Endodermal cell (in vitro differentiated cells): Measurements from ENCODE around the gene PFDN1. TPM values are rescaled to one million over a fixed set of nuclear protein-coding genes. Genes with fewer than 3 reads are reported as not detected.

Source experiments
- DNase-seq: peaks from one replicate; pipeline ENCODE4 v3.0.0-alpha.2; 2017
- H3K27ac ChIP-seq: 2 replicates; pipeline ENCODE4 v1.5.1; 2013; ENCODE audit warnings: mild to moderate bottlenecking, low read depth, low read length, moderate library complexity
- H3K27me3 ChIP-seq: 2 replicates; pipeline ENCODE4 v1.6.1; 2013; ENCODE audit warnings: mild to moderate bottlenecking, low read length, moderate library complexity; ENCODE audit not compliant: insufficient read depth, control insufficient read depth, poor library complexity, severe bottlenecking
- H3K36me3 ChIP-seq: 2 replicates; pipeline ENCODE4 v1.7.0; 2013; ENCODE audit warnings: mild to moderate bottlenecking, low read length, moderate library complexity; ENCODE audit not compliant: control insufficient read depth, insufficient read depth
- H3K4me1 ChIP-seq: one replicate; pipeline ENCODE4 v1.7.0; 2013; ENCODE audit warnings: low read length; ENCODE audit not compliant: control insufficient read depth, insufficient read depth
- H3K4me3 ChIP-seq: 2 replicates; pipeline ENCODE4 v1.5.1; 2013; ENCODE audit warnings: mild to moderate bottlenecking, low read length, moderate library complexity
- H3K9ac ChIP-seq: 2 replicates; pipeline ENCODE4 v1.6.1; 2013; ENCODE audit warnings: mild to moderate bottlenecking, low read length, moderate library complexity; ENCODE audit not compliant: poor library complexity, severe bottlenecking; ENCODE audit errors: extremely low read depth
- H3K9me3 ChIP-seq: 2 replicates; pipeline ENCODE4 v1.6.1; 2013; ENCODE audit warnings: mild to moderate bottlenecking, low read length, moderate library complexity; ENCODE audit not compliant: control insufficient read depth
- H3K27ac Mint-ChIP-seq: 2 replicates; pipeline ENCODE4 v1.8.0; 2020; ENCODE audit warnings: mixed read lengths
- H3K27me3 Mint-ChIP-seq: 2 replicates; pipeline ENCODE4 v1.8.0; 2021; ENCODE audit warnings: mild to moderate bottlenecking, mixed read lengths; ENCODE audit not compliant: insufficient read depth
- H3K36me3 Mint-ChIP-seq: 2 replicates; pipeline ENCODE4 v1.8.0; 2020; ENCODE audit warnings: low read depth, mixed read lengths
- H3K4me1 Mint-ChIP-seq: 2 replicates; pipeline ENCODE4 v1.8.0; 2020; ENCODE audit warnings: mixed read lengths
- H3K4me3 Mint-ChIP-seq: 2 replicates; pipeline ENCODE4 v1.8.0; 2020; ENCODE audit warnings: mild to moderate bottlenecking, moderate library complexity, mixed read lengths
- H3K9me3 Mint-ChIP-seq: 2 replicates; pipeline ENCODE4 v1.8.0; 2020; ENCODE audit warnings: mild to moderate bottlenecking, mixed read lengths
- CTCF ChIP-seq: fragments of 200-600 bp; sonication (generic); conservative IDR thresholded peaks from 2 replicates; pipeline ENCODE4 v1.5.0; 2021; ENCODE audit warnings: antibody characterized with exemption, mild to moderate bottlenecking
- WGBS, 2 experiments: methylation state at CpG; one replicate each; pipeline versions ENCODE4 v1.1.5 to v1.1.7; 2013; ENCODE audit warnings: missing lambda C conversion rate in 2 of 2, mixed read lengths in 1 of 2; ENCODE audit not compliant: insufficient coverage in 1 of 2, insufficient read length in 1 of 2; 5-methylcytosine and 5-hydroxymethylcytosine counted together
- total RNA-seq, 2 donors: library from RNA; stranded (reverse); fragmentation: NEBNext Ultra II Directional in 1 of 2; extraction: Animal tissue kit (Norgen Biotek cat#: 25700) in 1 of 2; gene quantifications; 2 replicates in 1 of 2; 3 replicates in 1 of 2; pipeline ENCODE4 v1.2.1, GENCODE V29; 2021

The PFDN1 gene
- total RNA-seq, 2 donors from 2014 or later: 62.9 to 64.4 TPM

- peak; percentile 72 for DNase-seq
- Histone ChIP-seq H3K9ac (no peak overlapping the region), H3K4me3 (no peak overlapping the region), H3K27me3 (no peaks in the 10 kb centered on the region), H3K4me1 (peaks cover 6% of the 10 kb centered on the region), H3K27ac (no peak overlapping the region), H3K36me3 (no peaks in the 10 kb centered on the region), H3K9me3 (no peaks in the 10 kb centered on the region)
- no peak for TF ChIP-seq CTCF
- peaks cover 18% of the 10 kb centered on the region for H3K4me1 Mint-ChIP-seq
- no peaks in the 10 kb centered on the region for H3K36me3 Mint-ChIP-seq
- no peaks in the 10 kb centered on the region for H3K9me3 Mint-ChIP-seq
- 41 to 48% methylated on average over 4 of the region's 4 CpGs for WGBS, 2 experiments
- no peaks in the 10 kb centered on the region for H3K27me3 Mint-ChIP-seq
- no peak overlapping the region for H3K4me3 Mint-ChIP-seq
- H3K27ac Mint-ChIP-seq: peak overlapping the region; percentile 58
Measured at GRCh38 chr5:140312067-140312790, 9.3 kb upstream of the PFDN1 start.

- Mint-ChIP-seq H3K4me1 (peaks cover 18% of the 10 kb centered on the region), H3K27me3 (peaks cover 3% of the 10 kb centered on the region), H3K4me3 (no peak overlapping the region), H3K9me3 (no peaks in the 10 kb centered on the region), H3K27ac (no peak overlapping the region), H3K36me3 (no peaks in the 10 kb centered on the region)
- Histone ChIP-seq H3K27ac (no peak overlapping the region), H3K36me3 (no peaks in the 10 kb centered on the region), H3K4me1 (peaks cover 6% of the 10 kb centered on the region), H3K4me3 (peak overlapping the region; percentile 11), H3K9ac (no peak overlapping the region), H3K27me3 (no peaks in the 10 kb centered on the region), H3K9me3 (no peaks in the 10 kb centered on the region)
- DNase-seq: no peak
- no peak for TF ChIP-seq CTCF
- WGBS, 2 experiments: 86 to 92% methylated on average over 4 to 5 of the region's 5 CpGs
Measured at GRCh38 chr5:140311011-140311467, 8.1 kb upstream of the PFDN1 start.

GRCh38 chr5:140310434-140310833 is 7.5 kb upstream of the PFDN1 start:
- DNase-seq: no peak
- H3K4me1 Mint-ChIP-seq: peaks cover 18% of the 10 kb centered on the region
- H3K9me3 Mint-ChIP-seq: no peaks in the 10 kb centered on the region
- no peak overlapping the region for H3K9ac ChIP-seq
- H3K9me3 ChIP-seq: no peaks in the 10 kb centered on the region
- H3K4me3 ChIP-seq: peak overlapping the region; percentile 11
- TF ChIP-seq CTCF: no peak
- H3K27ac Mint-ChIP-seq: no peak overlapping the region
- H3K36me3 Mint-ChIP-seq: no peaks in the 10 kb centered on the region
- H3K4me3 Mint-ChIP-seq: no peak overlapping the region
- 77 to 100% methylated on average over 1 to 2 of the region's 2 CpGs for WGBS, 2 experiments
- H3K36me3 ChIP-seq: no peaks in the 10 kb centered on the region
- H3K27me3 Mint-ChIP-seq: peaks cover 3% of the 10 kb centered on the region
- H3K27ac ChIP-seq: no peak overlapping the region
- H3K4me1 ChIP-seq: peaks cover 6% of the 10 kb centered on the region
- no peaks in the 10 kb centered on the region for H3K27me3 ChIP-seq
